ENCODE measurements around the gene MYL12A.

The MYL12A gene

DNA sequence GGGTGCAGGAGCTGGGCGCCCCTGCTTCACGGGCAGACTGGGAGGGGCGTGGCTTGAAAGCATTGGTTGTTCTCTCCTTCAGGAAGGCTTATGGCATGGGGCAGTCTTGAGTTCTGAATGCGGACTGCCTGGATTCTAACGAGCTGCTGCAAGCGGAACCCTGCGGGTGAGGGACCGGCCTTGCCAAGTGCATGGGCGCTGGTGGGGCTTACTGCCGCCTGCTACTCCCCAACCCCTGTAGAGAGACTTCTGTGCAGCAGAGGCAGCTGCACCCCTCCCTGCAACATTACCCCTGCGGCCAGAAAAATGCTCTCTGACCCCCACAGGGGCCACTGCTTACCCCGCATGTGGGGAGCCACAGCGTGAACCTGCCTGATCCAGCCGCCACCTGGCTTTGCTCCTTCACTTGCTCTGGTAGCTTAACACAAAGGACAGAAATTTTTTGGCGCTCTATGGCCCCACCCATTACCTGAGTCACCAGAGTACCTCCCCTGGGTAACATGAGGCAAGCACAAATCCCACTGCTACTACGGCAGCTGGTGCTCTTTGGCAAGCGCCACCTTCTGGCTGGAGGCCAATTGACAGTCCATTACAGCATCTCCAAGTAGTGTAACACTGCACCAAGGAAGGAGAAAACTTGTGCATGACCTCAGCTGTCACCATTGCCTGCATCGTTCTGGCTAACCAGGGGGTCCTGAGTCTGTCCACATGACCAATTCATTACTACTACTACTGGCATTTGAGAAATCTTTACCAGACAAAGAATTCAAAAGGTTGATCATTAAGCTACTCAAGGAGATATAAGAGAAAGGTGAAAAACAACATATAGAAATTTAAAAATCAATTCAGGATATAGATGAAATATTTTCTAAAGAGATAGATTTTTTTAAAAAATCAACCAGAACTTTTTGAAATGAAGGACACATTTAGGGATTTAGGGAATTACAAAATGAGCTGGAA is 49.7 kb downstream of the MYL12A start:
- TF ChIP-seq Cebpa-rat (IDR thresholded peaks at IDR 0.05) = no peak
- H3K9me3 ChIP-seq (replicated peaks in 1 of 11) = peaks cover 10 to 25% (median 20%) of the 10 kb centered on the region in 11 experiments; a peak in 20 of 22 replicates
- no peaks in the 10 kb centered on the region for H3K27me3 ChIP-seq
- peak overlapping the region; percentile 50 to 74 (median 66) for H3K4me3 ChIP-seq
- no peaks in the 10 kb centered on the region for H3K36me3 ChIP-seq
- no peaks in the 10 kb centered on the region for H4K20me1 ChIP-seq
- H3K9ac ChIP-seq = peak overlapping the region in 10 of 11 experiments; percentile 30 to 82 (median 73); a peak in 18 of 22 replicates
- peak overlapping the region; percentile 34 to 76 (median 71) for H3K4me2 ChIP-seq
- peak overlapping the region in 9 of 11 experiments; percentile 42 to 74 (median 70); a peak in 17 of 22 replicates for H3K27ac ChIP-seq
- peaks cover 5 to 14% (median 11%) of the 10 kb centered on the region in 10 experiments; a peak in 12 of 20 replicates for H3K4me1 ChIP-seq

DNA sequence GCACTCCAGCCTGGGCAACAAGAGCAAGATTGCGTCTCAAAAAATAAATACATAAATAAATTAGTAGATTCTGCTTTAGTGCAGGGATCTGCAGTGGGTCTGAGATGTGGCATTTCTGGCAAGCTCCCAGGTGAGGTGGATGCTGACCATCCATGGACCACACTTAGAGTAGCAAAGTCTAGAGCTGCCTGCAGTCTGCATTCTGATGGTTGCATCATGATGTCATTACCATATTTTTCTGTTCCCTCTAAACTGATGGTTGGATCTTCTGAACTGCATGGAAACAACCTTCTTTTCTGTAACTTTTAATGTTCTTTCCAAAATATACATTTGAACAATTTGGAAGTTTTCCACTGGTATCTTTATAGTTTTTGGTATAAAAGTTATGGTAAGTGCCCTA is 57.2 kb downstream of the MYL12A start:
- Histone ChIP-seq H3K4me3 (no peak overlapping the region), H3K27me3 (no peaks in the 10 kb centered on the region), H3K9me3 (replicated peaks in 1 of 11) (peaks cover 0 to 6% (median 0%) of the 10 kb centered on the region in 11 experiments; a peak in 2 of 22 replicates), H3K4me2 (no peak overlapping the region), H3K27ac (no peak overlapping the region), H3K4me1 (peaks cover 0 to 12% (median 0%) of the 10 kb centered on the region in 10 experiments; a peak in 6 of 20 replicates), H4K20me1 (no peaks in the 10 kb centered on the region), H3K36me3 (no peaks in the 10 kb centered on the region), H3K9ac (no peak overlapping the region)
- TF ChIP-seq Cebpa-rat (IDR thresholded peaks at IDR 0.05) = no peak

DNA sequence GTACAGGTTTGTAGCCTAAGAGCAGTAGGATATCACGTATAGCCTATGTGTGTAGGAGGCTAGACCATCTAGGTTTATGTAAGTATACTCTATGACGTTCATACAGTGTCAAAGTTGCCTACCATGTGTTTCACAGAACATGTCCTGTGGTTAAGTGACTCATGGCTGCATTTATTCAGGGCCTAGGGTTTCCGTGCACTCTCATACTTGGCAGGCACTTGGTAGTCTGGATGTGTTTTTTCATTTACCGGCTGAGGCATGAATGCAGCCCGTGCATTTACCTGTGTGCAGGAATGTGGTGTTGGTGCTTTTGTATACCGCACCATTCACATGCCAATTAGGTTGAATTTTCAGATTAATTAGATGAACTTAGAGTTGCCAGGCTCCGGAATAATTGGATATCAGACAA is 57.8 kb downstream of the MYL12A start:
- H3K36me3 ChIP-seq = no peaks in the 10 kb centered on the region
- H3K9me3 ChIP-seq (replicated peaks in 1 of 11) = peaks cover 0 to 6% (median 0%) of the 10 kb centered on the region in 11 experiments; a peak in 2 of 22 replicates
- no peak for TF ChIP-seq Cebpa-rat (IDR thresholded peaks at IDR 0.05)
- no peak overlapping the region for H3K9ac ChIP-seq
- H3K4me3 ChIP-seq = no peak overlapping the region
- peak overlapping the region in 2 of 11 experiments; percentile 29 to 44; a peak in 3 of 22 replicates for H3K4me2 ChIP-seq
- no peak overlapping the region for H3K27ac ChIP-seq
- H3K27me3 ChIP-seq = no peaks in the 10 kb centered on the region
- H3K4me1 ChIP-seq = peaks cover 0 to 12% (median 0%) of the 10 kb centered on the region in 10 experiments; a peak in 6 of 20 replicates
- no peaks in the 10 kb centered on the region for H4K20me1 ChIP-seq
